H1 (cell line): Measurements from ENCODE around the gene DDX59. TPM values are rescaled to one million over a fixed set of nuclear protein-coding genes. Genes with fewer than 3 reads are reported as not detected.

ENCODE experiments used
- CTCF ChIA-PET: fragments of 300-600 bp; sonication (Branson Sonifier 250); formaldehyde crosslinking; loops from one replicate; lab custom pipeline; 2021; ENCODE audit not compliant: partially characterized antibody; lab: Charles Lee
- POLR2A ChIA-PET: fragments of 300-600 bp; sonication (Branson Sonifier 250); formaldehyde crosslinking; loops from one replicate; lab custom pipeline; 2021; ENCODE audit warnings: inconsistent platforms; ENCODE audit not compliant: partially characterized antibody; lab: Charles Lee
- DNase-seq, 2 experiments: peaks; one replicate each; pipeline versions ENCODE4 v3.0.0 to v3.0.0-alpha.2; 2010 to 2022; ENCODE audit warnings: low spot score in 2 of 2, low read depth in 1 of 2, mixed read lengths in 1 of 2
- FAIRE-seq: peaks from 2 replicates; lab custom pipeline; 2011; peaks lifted over from hg19 to GRCh38; lab: Jason Lieb, UNC
- H2AFZ ChIP-seq: 2 replicates; pipeline ENCODE4 v1.8.1; 2012; ENCODE audit warnings: low read length, inconsistent platforms
- H2AK5ac ChIP-seq: 2 replicates; pipeline ENCODE4 v1.6.1; 2013; ENCODE audit warnings: low read depth, low read length
- H2BK120ac ChIP-seq: replicated peaks from 2 replicates; pipeline ENCODE3; 2013; ENCODE audit warnings: low read depth, low read length, inconsistent platforms
- H2BK12ac ChIP-seq: 2 replicates; pipeline ENCODE4 v1.6.1; 2013; ENCODE audit warnings: low read depth, low read length
- H2BK15ac ChIP-seq: 2 replicates; pipeline ENCODE4 v1.6.1; 2013; ENCODE audit warnings: low read length
- H2BK20ac ChIP-seq: 2 replicates; pipeline ENCODE4 v1.6.1; 2013; ENCODE audit warnings: low read length
- H2BK5ac ChIP-seq: 2 replicates; pipeline ENCODE4 v1.6.1; 2013; ENCODE audit warnings: low read depth, low read length
- H3K14ac ChIP-seq: 2 replicates; pipeline ENCODE4 v1.6.1; 2013; ENCODE audit warnings: inconsistent platforms; ENCODE audit not compliant: insufficient read length
- H3K18ac ChIP-seq: 2 replicates; pipeline ENCODE4 v1.6.1; 2013; ENCODE audit warnings: low read length; ENCODE audit errors: extremely low read depth
- H3K23ac ChIP-seq: 2 replicates; pipeline ENCODE4 v1.6.1; 2013; ENCODE audit warnings: inconsistent platforms; ENCODE audit not compliant: insufficient read length
- H3K23me2 ChIP-seq: 2 replicates; pipeline ENCODE4 v1.6.1; 2013; ENCODE audit warnings: low read depth, low read length
- H3K27ac ChIP-seq: 2 replicates; pipeline ENCODE4 v1.6.1; 2011; ENCODE audit warnings: low read depth, low read length, inconsistent platforms
- H3K27me3 ChIP-seq, 4 experiments: replicated peaks in 1 of 4; 1 replicate in 1 of 4; 2 replicates in 3 of 4; pipeline versions ENCODE4 v1.6.1 to v1.8.1; 2011 to 2013; ENCODE audit warnings: low read length in 3 of 4, mild to moderate bottlenecking in 3 of 4, inconsistent platforms in 2 of 4, mixed read lengths in 2 of 4, moderate library complexity in 1 of 4; ENCODE audit not compliant: control insufficient read depth in 3 of 4, insufficient read depth in 3 of 4; ENCODE audit errors: extremely low read depth in 1 of 4
- H3K36me3 ChIP-seq, 4 experiments: 2 replicates each; pipeline versions ENCODE4 v1.6.1 to v1.8.1; 2011 to 2013; ENCODE audit warnings: mild to moderate bottlenecking in 4 of 4, low read length in 3 of 4, moderate library complexity in 2 of 4, control low read depth in 1 of 4, inconsistent platforms in 1 of 4; ENCODE audit not compliant: insufficient read depth in 4 of 4, control insufficient read depth in 2 of 4
- H3K4ac ChIP-seq: replicated peaks from 2 replicates; pipeline ENCODE3; 2013; ENCODE audit warnings: low read length, low read depth, mixed read lengths, inconsistent platforms; ENCODE audit not compliant: insufficient read length
- H3K4me1 ChIP-seq, 4 experiments: replicated peaks in 1 of 4; 1 replicate in 1 of 4; 2 replicates in 3 of 4; pipeline versions ENCODE4 v1.6.1 to v1.8.1; 2011 to 2013; ENCODE audit warnings: low read length in 3 of 4, inconsistent platforms in 2 of 4, mixed read lengths in 1 of 4; ENCODE audit not compliant: insufficient read depth in 4 of 4, control insufficient read depth in 3 of 4
- H3K4me2 ChIP-seq, 2 experiments: 2 replicates each; pipeline versions ENCODE4 v1.6.1 to v1.8.1; 2011 to 2013; ENCODE audit warnings: low read depth in 2 of 2, low read length in 2 of 2, control low read depth in 1 of 2, inconsistent platforms in 1 of 2, mild to moderate bottlenecking in 1 of 2; ENCODE audit not compliant: insufficient read depth in 1 of 2
- H3K4me3 ChIP-seq, 4 experiments: fragments of 200-600, 300-600 bp in 1 of 4; sonication (generic), shearing (Covaris generic), sonication (Bioruptor Twin) in 1 of 4; 2 replicates each; pipeline versions ENCODE4 v1.5.1 to v1.8.1; 2011 to 2016; ENCODE audit warnings: low read length in 4 of 4, low read depth in 3 of 4, control low read depth in 2 of 4, inconsistent platforms in 2 of 4, mild to moderate bottlenecking in 2 of 4, mixed read lengths in 1 of 4, moderate library complexity in 1 of 4; ENCODE audit not compliant: insufficient read depth in 2 of 4; ENCODE audit errors: extremely low read depth in 1 of 4
- H3K56ac ChIP-seq: replicated peaks from 2 replicates; pipeline ENCODE3; 2013; ENCODE audit warnings: low read depth, mild to moderate bottlenecking, mixed read lengths, low read length, inconsistent platforms; ENCODE audit not compliant: insufficient read length
- H3K79me1 ChIP-seq: 2 replicates; pipeline ENCODE4 v1.6.1; 2013; ENCODE audit warnings: low read depth, low read length, control low read depth
- H3K79me2 ChIP-seq, 2 experiments: 2 replicates each; pipeline versions ENCODE4 v1.6.1 to v1.8.1; 2012 to 2013; ENCODE audit warnings: low read length in 2 of 2, mild to moderate bottlenecking in 2 of 2, inconsistent platforms in 1 of 2; ENCODE audit not compliant: insufficient read depth in 2 of 2, control insufficient read depth in 1 of 2
- H3K9ac ChIP-seq, 4 experiments: replicated peaks in 1 of 4; 1 replicate in 1 of 4; 2 replicates in 3 of 4; pipeline versions ENCODE4 v1.6.1 to v1.8.1; 2011 to 2013; ENCODE audit warnings: low read depth in 3 of 4, low read length in 3 of 4, control low read depth in 2 of 4, mild to moderate bottlenecking in 2 of 4, moderate library complexity in 2 of 4, inconsistent platforms in 1 of 4; ENCODE audit errors: extremely low read depth in 1 of 4
- H3K9me3 ChIP-seq, 2 experiments: 2 replicates each; pipeline versions ENCODE4 v1.6.1 to v1.8.1; 2012 to 2013; ENCODE audit warnings: mild to moderate bottlenecking in 2 of 2, moderate library complexity in 2 of 2, control low read depth in 1 of 2, inconsistent platforms in 1 of 2, low read depth in 1 of 2, low read length in 1 of 2, mixed read lengths in 1 of 2; ENCODE audit not compliant: insufficient read depth in 2 of 2
- H4K20me1 ChIP-seq, 2 experiments: replicated peaks in 1 of 2; 2 replicates each; pipeline versions ENCODE3 to v1.8.1; 2011 to 2013; ENCODE audit warnings: inconsistent platforms in 2 of 2, low read length in 2 of 2, mild to moderate bottlenecking in 1 of 2; ENCODE audit not compliant: insufficient read depth in 2 of 2, control insufficient read depth in 1 of 2
- H4K5ac ChIP-seq: 2 replicates; pipeline ENCODE4 v1.6.1; 2013; ENCODE audit warnings: low read length, low read depth, mixed read lengths, inconsistent platforms; ENCODE audit not compliant: insufficient read length
- H4K8ac ChIP-seq: 2 replicates; pipeline ENCODE4 v1.8.0; 2013; ENCODE audit warnings: mild to moderate bottlenecking, moderate library complexity, low read length, inconsistent platforms; ENCODE audit not compliant: insufficient read depth; ENCODE audit errors: extremely low read depth
- H4K91ac ChIP-seq: replicated peaks from 2 replicates; pipeline ENCODE3; 2013; ENCODE audit warnings: low read length, mixed read lengths, inconsistent platforms; ENCODE audit not compliant: insufficient read length
- ASH2L ChIP-seq: fragments of 200-600, 300-600 bp; sonication (generic); IDR thresholded peaks from one replicate; pipeline ENCODE4 v1.7.1; 2017; ENCODE audit warnings: low read length
- CEBPB ChIP-seq: IDR thresholded peaks from 2 replicates; pipeline ENCODE4 v1.6.1; 2012; ENCODE audit warnings: low read depth, low read length
- CTBP2 ChIP-seq: IDR thresholded peaks from 2 replicates; pipeline ENCODE4 v1.7.0; 2011; ENCODE audit warnings: borderline replicate concordance, mild to moderate bottlenecking, moderate library complexity, mixed read lengths, low read length; ENCODE audit not compliant: insufficient read depth, insufficient read length
- EGR1 ChIP-seq: IDR thresholded peaks from 2 replicates; pipeline ENCODE4 v1.6.1; 2011; ENCODE audit warnings: low read depth, low read length, borderline replicate concordance
- HDAC6 ChIP-seq: IDR thresholded peaks from one replicate; pipeline ENCODE4 v1.7.1; 2012; ENCODE audit warnings: low read depth, mild to moderate bottlenecking, inconsistent platforms, low read length, moderate library complexity
- KDM1A ChIP-seq: fragments of 200-600, 300-600 bp; sonication (generic); IDR thresholded peaks from 2 replicates; pipeline ENCODE4 v1.7.1; 2016; ENCODE audit warnings: mild to moderate bottlenecking, low read length, borderline replicate concordance
- KDM4A ChIP-seq: IDR thresholded peaks from one replicate; pipeline ENCODE4 v1.7.1; 2012; ENCODE audit warnings: low read depth, mild to moderate bottlenecking, moderate library complexity, low read length, inconsistent platforms; ENCODE audit not compliant: severe bottlenecking
- POLR2A ChIP-seq, 2 experiments: IDR thresholded peaks; 1 replicate in 1 of 2; 2 replicates in 1 of 2; pipeline ENCODE4 v1.6.1; 2011; ENCODE audit warnings: low read depth in 2 of 2, low read length in 2 of 2, mild to moderate bottlenecking in 2 of 2; ENCODE audit errors: control extremely low read depth in 1 of 2
- POU5F1 ChIP-seq: IDR thresholded peaks from 2 replicates; pipeline ENCODE4 v1.6.1; 2011; ENCODE audit warnings: low read depth, mild to moderate bottlenecking, low read length, moderate library complexity
- RBBP5 ChIP-seq: IDR thresholded peaks from 2 replicates; pipeline ENCODE4 v1.7.1; 2012; ENCODE audit warnings: low read depth, mild to moderate bottlenecking, inconsistent platforms, low read length, moderate library complexity, borderline replicate concordance
- RFX5 ChIP-seq: IDR thresholded peaks from 2 replicates; pipeline ENCODE4 v1.6.1; 2011; ENCODE audit warnings: low read depth, low read length, improper control_type of control experiment, borderline replicate concordance
- SIN3A ChIP-seq, 2 experiments: IDR thresholded peaks in 1 of 2; conservative IDR thresholded peaks in 1 of 2; 2 replicates each; pipeline ENCODE4 v1.6.1; 2011 to 2012; ENCODE audit warnings: low read length in 2 of 2, improper control_type of control experiment in 1 of 2, low read depth in 1 of 2, mild to moderate bottlenecking in 1 of 2
- SIRT6 ChIP-seq: IDR thresholded peaks from one replicate; pipeline ENCODE4 v1.7.1; 2012; ENCODE audit warnings: low read length, inconsistent platforms
- SRF ChIP-seq: IDR thresholded peaks from 2 replicates; pipeline ENCODE4 v1.6.1; 2011; ENCODE audit warnings: mild to moderate bottlenecking, low read depth, low read length, moderate library complexity
- TAF1 ChIP-seq: IDR thresholded peaks from 2 replicates; pipeline ENCODE4 v1.6.1; 2011; ENCODE audit warnings: mild to moderate bottlenecking, low read depth, low read length
- YY1 ChIP-seq: IDR thresholded peaks from 2 replicates; pipeline ENCODE4 v1.6.1; 2011; ENCODE audit warnings: low read depth, mild to moderate bottlenecking, low read length
- polyA plus RNA-seq, 7 experiments: library from polyadenylated mRNA; depleted of rRNA in 3 of 7; stranded (reverse) in 5 of 7; unstranded in 2 of 7; fragments of >200 nt in 5 of 7; fragments of 200-250 nt in 2 of 7; gene quantifications; 1 replicate in 5 of 7; 2 replicates in 1 of 7; 4 replicates in 1 of 7; pipeline versions ENCODE4 v1.2.1 to v1.2.3, GENCODE V29; 2011 to 2013; ENCODE audit warnings: missing spikeins in 2 of 7, mixed read lengths in 2 of 7
- total RNA-seq: library from RNA; stranded (reverse); fragmentation: NEBNext Ultra II Directional; extraction: Animal tissue kit (Norgen Biotek cat#: 25700); gene quantifications from 2 replicates; pipeline ENCODE4 v1.2.1, GENCODE V29; 2021

DDX59 gene
- total and polyA plus RNA-seq, 2 of the 8 experiments (the other 6 are each of a cell fraction or from before 2014, with no cell fraction given) = 8.3 to 19.4 TPM

GRCh38 chr1:200693327-200693726 is 23.6 kb upstream of the DDX59 start:
- Histone ChIP-seq H2BK20ac (no peak overlapping the region), H3K9me3 (no peaks in the 10 kb centered on the region), H3K27ac (no peak overlapping the region), H2BK120ac (no peak overlapping the region), H4K8ac (no peak overlapping the region), H3K4me1 (no peaks in the 10 kb centered on the region), H3K9ac (no peak overlapping the region), H3K79me2 (no peaks in the 10 kb centered on the region), H2AK5ac (no peak overlapping the region), H3K79me1 (no peaks in the 10 kb centered on the region), H4K20me1 (no peaks in the 10 kb centered on the region), H3K18ac (no peak overlapping the region), H4K5ac (no peak overlapping the region), H3K14ac (no peak overlapping the region), H2BK12ac (no peak overlapping the region), H2BK5ac (no peak overlapping the region), H2AFZ (no peak overlapping the region), H3K56ac (no peak overlapping the region), H3K23me2 (no peaks in the 10 kb centered on the region), H3K4ac (no peak overlapping the region), H4K91ac (no peak overlapping the region), H3K36me3 (no peaks in the 10 kb centered on the region), H3K23ac (no peak overlapping the region), H3K4me2 (no peak overlapping the region), H2BK15ac (no peak overlapping the region), H3K27me3 (no peaks in the 10 kb centered on the region; a peak in 1 of 7 replicates), H3K4me3 (no peak overlapping the region)
- CTCF ChIA-PET = interaction anchor here (0.6 to 1.4 kb wide), 4 partner anchors 10 to 109 kb away, joined by 3 to 5 read pairs (median 4); no protein-coding TSS in a partner anchor
- DNase-seq (no peak), FAIRE-seq (no peak)
- POLR2A ChIA-PET = no interaction called here
- TF ChIP-seq YY1 (no peak), CEBPB (no peak), RBBP5 (no peak), POU5F1 (no peak), KDM4A (no peak), HDAC6 (no peak), SIN3A (conservative IDR thresholded peaks at IDR 0.05 in 1 of 2, IDR thresholded peaks at IDR 0.05 in 1 of 2; ENCODE audit: low read depth in 1 of 2, low read length in 2 of 2) (no peak), CTBP2 (no peak), SRF (no peak), KDM1A (no peak), POLR2A (IDR thresholded peaks at IDR 0.05; ENCODE audit: control extremely low read depth in 1 of 2, low read depth in 2 of 2, low read length in 2 of 2) (no peak), TAF1 (no peak), EGR1 (no peak), ASH2L (no peak), SIRT6 (no peak), RFX5 (no peak)
